GM18508 (cell line): Measurements from ENCODE around the gene TEX13D.
"Not testable (repeated sequence)": the region's sequence is repeated elsewhere in the genome, so short reads cannot be mapped to it uniquely, and the experiment has no call there.

ENCODE experiments used
- ATAC-seq: cut with Tn5 transposase; IDR thresholded peaks from one replicate; pipeline ENCODE4 v1.9.1; 2021; ENCODE audit warnings: moderate number of reproducible peaks; ENCODE audit not compliant: insufficient read depth, unreplicated experiment

The TEX13D gene

GRCh38 chrX:124332481-124333424 is at the start of gene TEX13D:
Gene TEX13D, plus strand, starts transcription at chrX:124332660. Its CDS starts 258 bp downstream, at chrX:124332918.
- no peak for ATAC-seq

GRCh38 chrX:124289443-124289842 is 43.0 kb upstream of the TEX13D start:
- no peak for ATAC-seq

DNA sequence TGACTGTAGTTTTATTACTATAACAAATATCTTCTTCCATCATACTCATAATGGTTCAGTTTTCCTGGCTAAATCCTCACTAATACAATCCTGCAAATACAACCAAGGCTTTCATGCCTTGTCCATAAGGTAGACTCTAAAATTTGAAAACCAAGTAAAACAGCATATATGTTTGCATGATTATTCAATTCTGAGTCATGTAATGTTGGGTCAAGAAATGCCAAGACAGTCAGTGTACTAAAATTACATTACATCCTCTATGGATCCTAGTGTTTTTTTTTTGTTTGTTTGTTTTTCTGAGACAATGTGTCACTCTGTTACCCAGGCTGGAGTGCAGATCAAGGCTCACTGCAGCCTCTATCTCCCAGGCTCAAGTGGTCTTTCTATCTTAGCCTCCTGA is 38.6 kb upstream of the TEX13D start:
- no peak for ATAC-seq

GRCh38 chrX:124299323-124299722 is 33.1 kb upstream of the TEX13D start:
- not testable (repeated sequence) for ATAC-seq

GRCh38 chrX:124300405-124300804 is 32.1 kb upstream of the TEX13D start:
- no peak for ATAC-seq

DNA sequence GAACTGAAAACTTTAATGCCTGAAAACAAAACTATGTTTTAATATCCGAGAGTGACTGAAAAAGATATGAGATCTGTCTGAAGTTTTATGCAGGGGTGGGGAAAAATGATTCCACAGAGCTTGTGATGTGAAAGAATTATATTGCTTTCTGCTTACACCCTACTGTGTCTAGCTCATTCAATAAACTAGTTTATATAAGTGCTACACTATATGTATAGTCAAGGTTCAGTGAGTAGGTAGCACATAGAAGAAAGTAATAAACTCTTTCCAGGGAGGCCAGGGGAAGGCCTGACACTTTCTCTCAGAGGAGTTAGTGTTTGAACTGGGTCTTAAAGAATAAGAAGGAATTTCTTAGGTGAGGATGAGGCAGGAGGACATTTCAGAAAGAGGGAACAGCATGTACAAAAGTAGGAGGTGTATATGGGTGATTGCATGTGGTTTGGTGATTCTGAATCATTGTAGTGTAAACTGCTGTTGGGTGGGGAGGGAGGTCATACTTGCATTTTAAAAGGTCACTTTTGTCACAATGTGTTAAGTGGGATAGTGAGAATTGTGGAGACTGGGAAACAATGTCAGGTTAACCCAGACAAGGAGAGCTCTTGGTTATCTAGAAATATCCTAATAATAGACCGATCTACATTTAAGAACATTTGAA is 25.1 kb upstream of the TEX13D start:
- no peak for ATAC-seq

- peak; percentile 51 for ATAC-seq
These were observed 6.7 kb upstream of the TEX13D start for GRCh38 chrX:124325732-124326131.

DNA sequence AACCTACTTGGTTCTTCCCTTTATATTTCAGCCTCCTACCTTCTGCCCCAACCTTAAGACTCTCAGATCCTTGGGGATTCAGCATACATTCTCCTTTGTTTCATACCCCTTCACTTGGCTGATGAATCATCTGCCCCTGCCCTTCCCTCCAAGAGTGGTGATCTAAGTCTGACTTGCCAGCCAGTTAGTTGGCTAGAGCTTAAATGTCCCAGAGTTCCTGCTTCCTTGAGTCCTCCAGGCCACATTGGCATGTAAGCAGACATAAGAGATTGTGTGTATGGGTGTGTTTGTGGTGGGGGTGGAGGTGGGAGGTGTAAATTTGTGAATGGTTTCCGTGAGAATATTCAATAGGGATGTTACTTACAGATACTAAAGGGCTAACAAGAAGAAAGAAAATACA is 3.7 kb upstream of the TEX13D start:
- ATAC-seq: no peak

DNA sequence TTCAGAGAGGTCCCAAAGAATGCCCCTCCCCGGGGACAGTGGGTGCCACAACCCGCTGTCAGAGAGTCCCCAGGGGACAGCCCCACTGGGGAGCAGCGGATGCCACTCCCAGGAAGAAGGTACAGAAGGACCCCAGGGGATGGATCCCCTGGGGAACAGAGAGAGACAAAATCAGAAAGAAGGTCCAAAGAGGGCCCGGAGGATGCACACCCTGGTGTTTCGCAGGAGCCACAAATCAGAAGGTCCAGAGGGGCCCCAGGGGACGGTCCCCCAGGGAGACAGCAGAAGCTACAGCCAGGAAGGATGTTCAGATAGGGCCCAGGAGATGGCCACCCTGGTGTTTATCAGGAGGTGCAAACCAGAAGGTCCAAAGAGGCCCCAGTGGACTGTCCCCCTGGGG is 1.4 kb downstream of the TEX13D start:
- no peak for ATAC-seq

- ATAC-seq: not testable (repeated sequence)
These were observed 2.1 kb downstream of the TEX13D start for GRCh38 chrX:124334555-124334954.

DNA sequence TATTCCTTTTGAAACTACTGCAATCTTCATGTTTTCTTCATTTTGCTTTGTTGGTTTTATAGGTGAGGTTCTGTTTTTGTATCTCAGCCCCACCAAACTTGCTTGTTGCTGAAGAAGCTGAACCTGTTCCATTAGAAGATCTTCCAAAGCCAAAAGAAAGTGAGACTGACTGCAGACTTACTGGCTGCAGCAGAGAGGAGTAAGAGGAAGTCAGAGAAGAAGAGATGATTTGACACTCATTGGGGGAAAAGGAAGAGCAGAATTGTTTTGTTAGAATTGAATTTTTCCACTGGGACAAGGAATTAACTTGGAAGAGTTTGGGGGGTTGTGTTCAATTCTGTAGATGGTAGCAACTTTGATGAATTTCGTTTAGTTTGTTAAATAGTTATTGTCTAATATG is 3.1 kb downstream of the TEX13D start:
- no peak for ATAC-seq

DNA sequence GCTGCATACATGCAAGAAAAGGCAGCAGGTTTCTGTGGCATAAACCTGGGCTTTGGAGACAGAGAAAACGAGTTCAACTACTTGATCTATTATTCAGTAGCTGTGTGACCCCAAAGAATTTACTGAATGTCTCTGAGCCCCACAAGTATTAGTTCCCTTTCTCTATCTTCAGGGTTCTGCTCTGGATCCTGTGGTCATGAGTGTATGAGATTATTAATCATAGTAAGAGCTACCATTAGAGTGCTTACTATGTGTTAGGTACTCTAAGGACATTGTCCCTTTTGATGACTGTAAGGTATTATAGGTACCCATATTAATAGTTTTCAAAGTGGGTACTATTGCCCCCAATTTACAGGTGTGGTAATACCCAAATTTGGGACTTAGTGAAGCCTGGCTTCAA is 5.5 kb downstream of the TEX13D start:
- ATAC-seq: no peak

DNA sequence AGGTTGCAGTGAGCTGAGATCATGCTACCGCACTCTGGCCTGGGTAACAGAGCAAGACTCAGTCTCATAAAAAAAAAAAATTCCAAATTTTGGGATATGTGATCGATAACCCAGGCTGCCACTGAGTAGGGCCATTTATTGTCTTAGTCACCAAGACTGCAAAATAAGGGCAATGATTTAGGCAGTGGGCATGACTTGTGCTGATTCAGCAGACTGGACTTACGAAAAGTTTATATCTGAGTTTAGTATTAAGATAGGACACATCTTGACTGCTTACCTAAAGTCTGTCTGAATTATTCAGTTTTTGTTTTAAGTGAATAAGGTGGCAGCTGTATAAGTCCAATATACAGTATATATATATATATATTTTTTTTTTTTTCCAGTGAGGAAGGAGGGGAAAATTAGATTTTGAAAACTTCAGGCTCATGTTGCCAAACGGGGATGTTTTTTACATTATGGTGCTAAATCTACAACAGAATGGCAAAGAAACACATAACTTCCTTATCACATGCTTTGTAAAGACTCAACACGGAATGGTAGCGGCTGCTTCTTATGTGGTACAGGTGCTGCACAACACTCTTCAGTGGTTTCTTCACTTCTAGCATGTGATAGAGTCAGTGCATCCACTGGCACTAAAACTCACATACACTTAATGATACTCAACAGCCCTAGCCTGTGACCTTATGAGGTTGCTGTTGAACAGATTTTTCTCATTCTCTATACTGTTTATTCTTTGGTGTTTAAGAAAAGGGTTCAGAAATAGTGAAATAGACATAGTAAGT is 6.5 kb downstream of the TEX13D start:
- ATAC-seq: no peak

GRCh38 chrX:124341396-124342132 is 9.1 kb downstream of the TEX13D start:
- no peak for ATAC-seq

DNA sequence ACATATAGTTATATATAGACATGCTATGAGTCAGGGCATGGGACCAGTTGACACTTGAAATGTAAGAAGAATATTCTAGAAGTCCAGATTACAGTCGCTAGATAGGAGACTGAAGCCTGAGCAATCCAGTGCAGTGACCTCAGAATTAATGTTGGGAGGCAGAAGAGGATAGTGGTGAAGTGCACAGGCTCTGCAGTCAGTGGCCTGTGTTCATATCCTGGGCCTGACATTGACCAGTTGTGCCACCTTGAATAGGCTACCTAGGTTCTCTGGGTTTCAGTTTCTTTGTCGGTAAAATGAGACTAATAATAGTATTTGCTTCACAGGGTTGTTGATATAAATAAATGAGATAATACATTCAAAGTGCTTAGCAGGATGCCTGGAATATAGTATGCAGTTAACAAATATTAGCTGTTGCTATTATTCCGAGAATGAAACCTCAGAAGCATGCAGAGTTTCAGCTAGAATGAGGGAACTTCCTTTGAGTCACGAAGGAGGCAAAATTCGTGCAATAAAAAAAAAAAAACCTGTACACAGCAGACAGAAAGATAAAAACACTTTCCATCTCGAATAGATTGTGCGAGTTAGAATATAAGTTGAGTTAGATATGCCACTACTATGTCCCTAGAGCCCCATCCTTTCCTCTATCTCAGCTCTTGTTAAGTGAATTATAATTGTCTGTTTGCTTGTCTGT is 9.9 kb downstream of the TEX13D start:
- ATAC-seq: no peak

- ATAC-seq: no peak
These were observed 10.6 kb downstream of the TEX13D start for GRCh38 chrX:124343016-124343415.

GRCh38 chrX:124344246-124344645 is 11.8 kb downstream of the TEX13D start:
- no peak for ATAC-seq

DNA sequence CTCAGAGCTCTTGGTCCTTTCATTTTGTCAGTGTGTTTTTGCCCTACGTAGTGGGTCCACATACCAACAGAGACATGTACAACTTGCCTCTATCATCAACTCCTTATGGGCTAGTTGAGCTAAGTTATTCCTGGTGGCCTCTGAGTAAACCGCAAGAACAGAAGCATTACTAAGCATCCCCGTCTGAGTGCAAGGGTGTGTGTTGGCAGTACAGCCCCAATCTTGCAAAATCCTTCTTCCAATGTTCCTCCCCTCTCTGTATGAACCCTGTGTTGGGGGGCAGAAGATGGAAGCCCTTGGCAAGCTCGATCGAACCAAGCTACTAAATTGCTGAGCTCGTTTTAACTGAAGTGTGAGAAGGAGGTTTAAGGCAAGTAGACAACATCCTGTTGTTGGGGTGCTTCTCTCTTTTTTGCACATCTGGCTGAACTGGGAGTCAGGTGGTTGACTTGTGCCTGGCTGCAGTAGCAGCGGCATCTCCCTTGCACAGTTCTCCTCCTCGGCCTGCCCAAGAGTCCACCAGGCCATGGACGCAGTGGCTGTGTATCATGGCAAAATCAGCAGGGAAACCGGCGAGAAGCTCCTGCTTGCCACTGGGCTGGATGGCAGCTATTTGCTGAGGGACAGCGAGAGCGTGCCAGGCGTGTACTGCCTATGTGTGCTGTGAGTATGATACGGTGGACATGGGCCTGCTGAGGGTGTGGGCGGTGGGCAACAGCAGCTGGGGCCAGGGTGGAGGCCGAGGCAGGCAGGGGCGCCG is 13.8 kb downstream of the TEX13D start, which contains the start of gene SH2D1A:
SH2D1A (plus strand) TSS at position 447 of the 760 bp plus-strand sequence; CDS start at position 527, 80 bp downstream.
- no peak for ATAC-seq

GRCh38 chrX:124346877-124347241 is 14.4 kb downstream of the TEX13D start:
- ATAC-seq: no peak
